GM12878 (cell line): ENCODE results near the gene DCAF17. TPM values are rescaled to one million over a fixed set of nuclear protein-coding genes. Genes with fewer than 3 reads are reported as not detected.

Experiments used
- ATAC-seq: fragments of 200-7000 bp; cut with Tn5 transposase; 3 replicates; pipeline ENCODE4 v1.9.1; 2020; ENCODE audit warnings: mild to moderate bottlenecking, moderate library complexity
- BruUV-seq: library from RNA; stranded (reverse); fragments of 400-500 nt; replicated peaks from 2 replicates; lab custom pipeline; 2021; lab: Mats Ljungman, UMichigan
- CTCF ChIA-PET: fragments of 300-600 bp; sonication (Branson Sonifier 250); formaldehyde crosslinking; extraction: SDS; loops from one replicate; lab custom pipeline; 2021; ENCODE audit warnings: inconsistent platforms; lab: Yijun Ruan, JAX
- POLR2A ChIA-PET: fragments of 350-600 bp; formaldehyde crosslinking; extraction: SDS; loops from one replicate; lab custom pipeline; 2021; ENCODE audit warnings: inconsistent platforms; lab: Charles Lee
- RAD21 ChIA-PET: fragments of 300-600 bp; sonication (Branson Sonifier 250); formaldehyde crosslinking; loops from one replicate; lab custom pipeline; 2023; ENCODE audit warnings: antibody characterized with exemption; ENCODE audit not compliant: unreplicated experiment; lab: Charles Lee
- SMC1A ChIA-PET: fragments of 300-600 bp; sonication (Branson Sonifier 250); formaldehyde crosslinking; loops from one replicate; lab custom pipeline; 2023; ENCODE audit not compliant: unreplicated experiment, uncharacterized antibody; lab: Charles Lee
- DNase-seq: peaks from one replicate; pipeline ENCODE4 v3.0.0-alpha.2; 2011; ENCODE audit warnings: low read depth, low spot score
- FAIRE-seq: peaks from 3 replicates; lab custom pipeline; 2011; peaks lifted over from hg19 to GRCh38; lab: Jason Lieb, UNC
- H2AFZ ChIP-seq: 2 replicates; pipeline ENCODE4 v1.6.0; 2011; ENCODE audit warnings: low read depth, low read length, control low read depth; ENCODE audit not compliant: control insufficient read depth
- H3K27ac ChIP-seq: 2 replicates; pipeline ENCODE4 v1.5.1; 2011; ENCODE audit warnings: control low read depth; ENCODE audit not compliant: control insufficient read depth, insufficient read depth
- H3K27me3 ChIP-seq, 2 experiments: replicated peaks in 1 of 2; 2 replicates each; pipeline versions ENCODE4 v1.6.0 to v1.6.1; 2011; ENCODE audit warnings: low read length in 1 of 2; ENCODE audit not compliant: control insufficient read depth in 2 of 2, insufficient read depth in 2 of 2
- H3K36me3 ChIP-seq, 2 experiments: 2 replicates each; pipeline ENCODE4 v1.5.1; 2011; ENCODE audit warnings: low read length in 1 of 2; ENCODE audit not compliant: control insufficient read depth in 2 of 2, insufficient read depth in 2 of 2
- H3K4me1 ChIP-seq: 2 replicates; pipeline ENCODE4 v1.6.1; 2011; ENCODE audit warnings: mild to moderate bottlenecking, low read length, moderate library complexity, mixed read lengths; ENCODE audit not compliant: control insufficient read depth, insufficient read depth
- H3K4me2 ChIP-seq: 2 replicates; pipeline ENCODE4 v1.6.0; 2011; ENCODE audit warnings: control low read depth; ENCODE audit not compliant: control insufficient read depth, insufficient read depth
- H3K4me3 ChIP-seq: fragments of 200-600 bp; sonication (generic); 2 replicates; pipeline ENCODE4 v1.5.1; 2016
- H3K79me2 ChIP-seq: 2 replicates; pipeline ENCODE4 v1.6.0; 2011; ENCODE audit warnings: low read length; ENCODE audit not compliant: control insufficient read depth, insufficient read depth
- H3K9ac ChIP-seq: 2 replicates; pipeline ENCODE4 v1.8.0; 2011; ENCODE audit warnings: low read length, control low read depth, mixed read lengths; ENCODE audit not compliant: control insufficient read depth, insufficient read depth
- H3K9me3 ChIP-seq: replicated peaks from 3 replicates; pipeline ENCODE4 v1.5.1; 2011; ENCODE audit warnings: mild to moderate bottlenecking, low read length; ENCODE audit not compliant: control insufficient read depth, insufficient read depth
- H4K20me1 ChIP-seq: 2 replicates; pipeline ENCODE4 v1.6.0; 2011; ENCODE audit not compliant: control insufficient read depth, insufficient read depth
- EZH2 ChIP-seq: IDR thresholded peaks from 2 replicates; pipeline ENCODE4 v1.6.1; 2012; ENCODE audit warnings: low read depth, mild to moderate bottlenecking, control low read depth, inconsistent platforms, low read length, borderline replicate concordance; ENCODE audit not compliant: control insufficient read depth
- NFIC ChIP-seq: IDR thresholded peaks from 2 replicates; pipeline ENCODE4 v1.6.1; 2012; ENCODE audit warnings: low read depth, mild to moderate bottlenecking, inconsistent platforms, low read length, moderate library complexity
- SMAD5 ChIP-seq: IDR thresholded peaks from 2 replicates; pipeline ENCODE4 v1.6.1; 2016; ENCODE audit warnings: antibody characterized with exemption, low read depth
- WGBS: methylation state at CpG from one replicate; pipeline ENCODE4 v1.1.6; 2016; ENCODE audit warnings: low lambda C conversion rate; ENCODE audit not compliant: insufficient replicate concordance, insufficient coverage; ENCODE audit errors: missing lambda C conversion rate; 5-methylcytosine and 5-hydroxymethylcytosine counted together
- in situ Hi-C: fragments of 300-500 bp; cut with MboI; formaldehyde crosslinking; loops from 9 replicates; pipeline ENCODE4 v1.14.3; 2018; ENCODE audit warnings: mixed read lengths
- intact Hi-C: fragments of 100-400 bp; cut with micrococcal nuclease; formaldehyde crosslinking; loops from one replicate; pipeline ENCODE4 v1.14.2; 2022; ENCODE audit not compliant: unreplicated experiment
- polyA plus RNA-seq, 11 experiments: library from polyadenylated mRNA; depleted of rRNA in 4 of 11; unstranded in 6 of 11; stranded (reverse) in 5 of 11; fragments of >200 nt; fragmentation: Nextera tagmentation in 4 of 11; fragmentation: Illumina TruSeq in 1 of 11; extraction: Ambion mirVana in 4 of 11; extraction: Trizol in 1 of 11; gene quantifications; 1 replicate in 1 of 11; 2 replicates in 10 of 11; pipeline versions ENCODE4 v1.2.1 to v1.2.3, GENCODE V29; 2011 to 2016; ENCODE audit warnings: inconsistent platforms in 2 of 11, missing spikeins in 2 of 11, low read depth in 1 of 11
- total RNA-seq, 4 experiments: library from RNA; depleted of rRNA in 3 of 4; stranded (reverse); fragments of >200 nt in 3 of 4; fragmentation: Illumina TruSeq in 1 of 4; extraction: Trizol in 1 of 4; gene quantifications; 2 replicates each; pipeline versions ENCODE4 v1.2.1 to v1.2.3, GENCODE V29; 2013 to 2021

Gene DCAF17
- total and polyA plus RNA-seq, 10 of the 15 experiments (the other 5 are each of a cell fraction or from before 2014, with no cell fraction given) = 5.2 to 32.9 (median 23.4) TPM

DNA sequence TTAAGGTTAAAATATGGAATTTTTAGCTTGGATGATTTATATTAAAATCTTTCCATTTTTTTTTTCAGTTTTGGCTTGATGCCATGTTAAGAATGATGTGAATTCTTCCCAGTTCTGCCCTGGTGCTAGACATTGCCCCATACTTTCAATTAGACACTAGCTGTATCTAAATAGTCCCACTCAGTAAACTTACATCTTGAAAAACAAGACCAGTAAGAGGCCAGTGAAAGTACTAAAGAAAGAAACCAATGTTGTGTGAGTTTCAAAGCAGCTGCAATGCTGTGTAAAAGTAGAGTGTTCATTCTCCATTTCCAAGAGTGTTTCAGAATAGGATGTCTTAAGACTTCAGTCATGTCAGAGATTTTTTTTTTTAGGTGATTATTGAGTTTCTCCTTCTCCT, 48.3 kb downstream of the DCAF17 start:
- H2AFZ ChIP-seq = no peak overlapping the region
- ChIA-PET POLR2A (interaction anchor here (0.7 kb wide), 1 partner anchor 17 kb away, joined by 3 read pairs; no protein-coding TSS in a partner anchor), CTCF (interaction anchor here (0.6 to 1.7 kb wide), 4 partner anchors 10 to 544 kb away, joined by 3 to 4 read pairs (median 3); no protein-coding TSS in a partner anchor), RAD21 (interaction anchor here (1.0 kb wide), 1 partner anchor 13 kb away, joined by 3 read pairs; no protein-coding TSS in a partner anchor), SMC1A (interaction anchor here (0.9 to 1.4 kb wide), 4 partner anchors 11 to 292 kb away, joined by 3 read pairs; no protein-coding TSS in a partner anchor)
- no peaks in the 10 kb centered on the region for H3K27me3 ChIP-seq
- DNase-seq (no peak), FAIRE-seq (peak; percentile 18), ATAC-seq (peak; percentile 45; the same call in 2 of the 3 replicates)
- H3K4me2 ChIP-seq = peak overlapping the region; percentile 1; the same call in 1 of the 2 replicates
- H3K79me2 ChIP-seq = no peaks in the 10 kb centered on the region
- intact Hi-C loops (no loop called here), in situ Hi-C loops (no loop called here)
- H3K9me3 ChIP-seq = no peaks in the 10 kb centered on the region
- no peak overlapping the region for H3K4me3 ChIP-seq
- H3K4me1 ChIP-seq = peaks cover 37% of the 10 kb centered on the region
- no peak overlapping the region for H3K9ac ChIP-seq
- H3K27ac ChIP-seq = peak overlapping the region; percentile 29
- no TSS peak for BruUV-seq
- H3K36me3 ChIP-seq = peaks cover 4 to 11% of the 10 kb centered on the region in 2 experiments; a peak in 3 of 4 replicates
- TF ChIP-seq SMAD5 (no peak), NFIC (peak; percentile 28; the same call in 1 of the 2 replicates)
- TF ChIP-seq, all 136 proteins: peak for 1
- no peaks in the 10 kb centered on the region for H4K20me1 ChIP-seq

DNA sequence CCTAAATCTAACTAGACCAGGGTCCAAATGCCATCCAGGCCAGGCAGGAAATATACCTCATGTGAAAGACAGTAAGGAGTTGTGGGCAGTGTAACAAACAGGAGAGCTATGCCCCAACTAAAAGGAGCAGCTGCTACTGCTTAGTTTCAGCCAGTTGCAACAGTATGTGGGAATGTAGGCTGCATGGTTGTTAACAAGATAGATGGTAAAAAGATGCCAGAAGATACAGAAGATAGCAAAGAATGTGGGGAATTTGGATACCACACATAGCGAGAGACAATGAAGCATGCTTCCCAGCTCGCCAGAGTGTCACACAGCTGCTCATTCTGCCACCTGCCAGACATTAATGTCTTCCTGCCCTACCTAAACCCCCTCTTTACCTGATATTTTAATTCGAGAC, 48.9 kb downstream of the DCAF17 start:
- no peak overlapping the region for H3K4me3 ChIP-seq
- no peak for FAIRE-seq
- no peaks in the 10 kb centered on the region for H3K79me2 ChIP-seq
- ATAC-seq = no peak; the same call in 2 of the 3 replicates
- no peak overlapping the region for H2AFZ ChIP-seq
- no peak for DNase-seq
- no peak for TF ChIP-seq EZH2
- TF ChIP-seq, all 136 proteins: peak for 0
- no peaks in the 10 kb centered on the region for H4K20me1 ChIP-seq
- no peaks in the 10 kb centered on the region for H3K9me3 ChIP-seq
- intact Hi-C loops (no loop called here), in situ Hi-C loops (no loop called here)
- H3K36me3 ChIP-seq = peaks cover 4 to 11% of the 10 kb centered on the region in 2 experiments; a peak in 3 of 4 replicates
- no peaks in the 10 kb centered on the region for H3K27me3 ChIP-seq
- H3K4me1 ChIP-seq = peaks cover 37% of the 10 kb centered on the region
- H3K9ac ChIP-seq = no peak overlapping the region
- BruUV-seq = no TSS peak
- peak overlapping the region; percentile 1; the same call in 1 of the 2 replicates for H3K4me2 ChIP-seq
- peak overlapping the region; percentile 29 for H3K27ac ChIP-seq
- 85% methylated on average over 3 of the region's 3 CpGs for WGBS
- POLR2A ChIA-PET = interaction anchor here (0.6 to 0.7 kb wide), 2 partner anchors 17 to 349 kb away, joined by 3 read pairs; no protein-coding TSS in a partner anchor
- CTCF ChIA-PET = interaction anchor here (0.6 to 1.7 kb wide), 3 partner anchors 11 to 544 kb away, joined by 3 to 4 read pairs (median 3); no protein-coding TSS in a partner anchor
- RAD21 ChIA-PET = no interaction called here
- SMC1A ChIA-PET = interaction anchor here (0.5 to 1.1 kb wide), 5 partner anchors 12 to 293 kb away, joined by 3 to 4 read pairs (median 3); no protein-coding TSS in a partner anchor
